ENCODE results near the gene JPH3.

JPH3 gene

DNA sequence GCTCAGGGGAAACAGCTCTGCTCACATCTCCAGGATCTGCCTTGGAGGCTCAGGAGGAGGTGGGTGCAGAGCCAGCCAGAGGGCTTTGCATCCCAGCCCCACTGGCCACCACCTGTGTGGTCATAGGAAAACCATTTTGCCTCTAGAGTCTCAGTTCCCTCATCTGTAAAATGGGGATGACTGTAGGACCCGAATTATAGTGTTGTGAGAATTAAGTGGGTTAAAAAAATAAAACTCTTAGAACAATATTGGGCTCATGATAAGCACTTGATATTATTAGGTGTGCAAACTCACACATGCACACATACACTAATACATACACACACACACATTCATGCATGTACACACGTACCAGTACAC, 19.4 kb upstream of the JPH3 start:
- H3K27ac ChIP-seq: no peak overlapping the region
- TF ChIP-seq, protein P1, sequence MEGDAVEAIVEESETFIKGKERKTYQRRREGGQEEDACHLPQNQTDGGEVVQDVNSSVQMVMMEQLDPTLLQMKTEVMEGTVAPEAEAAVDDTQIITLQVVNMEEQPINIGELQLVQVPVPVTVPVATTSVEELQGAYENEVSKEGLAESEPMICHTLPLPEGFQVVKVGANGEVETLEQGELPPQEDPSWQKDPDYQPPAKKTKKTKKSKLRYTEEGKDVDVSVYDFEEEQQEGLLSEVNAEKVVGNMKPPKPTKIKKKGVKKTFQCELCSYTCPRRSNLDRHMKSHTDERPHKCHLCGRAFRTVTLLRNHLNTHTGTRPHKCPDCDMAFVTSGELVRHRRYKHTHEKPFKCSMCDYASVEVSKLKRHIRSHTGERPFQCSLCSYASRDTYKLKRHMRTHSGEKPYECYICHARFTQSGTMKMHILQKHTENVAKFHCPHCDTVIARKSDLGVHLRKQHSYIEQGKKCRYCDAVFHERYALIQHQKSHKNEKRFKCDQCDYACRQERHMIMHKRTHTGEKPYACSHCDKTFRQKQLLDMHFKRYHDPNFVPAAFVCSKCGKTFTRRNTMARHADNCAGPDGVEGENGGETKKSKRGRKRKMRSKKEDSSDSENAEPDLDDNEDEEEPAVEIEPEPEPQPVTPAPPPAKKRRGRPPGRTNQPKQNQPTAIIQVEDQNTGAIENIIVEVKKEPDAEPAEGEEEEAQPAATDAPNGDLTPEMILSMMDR (conservative IDR thresholded peaks at IDR 0.05): no peak
- TF ChIP-seq ZFX (IDR thresholded peaks at IDR 0.05): no peak

DNA sequence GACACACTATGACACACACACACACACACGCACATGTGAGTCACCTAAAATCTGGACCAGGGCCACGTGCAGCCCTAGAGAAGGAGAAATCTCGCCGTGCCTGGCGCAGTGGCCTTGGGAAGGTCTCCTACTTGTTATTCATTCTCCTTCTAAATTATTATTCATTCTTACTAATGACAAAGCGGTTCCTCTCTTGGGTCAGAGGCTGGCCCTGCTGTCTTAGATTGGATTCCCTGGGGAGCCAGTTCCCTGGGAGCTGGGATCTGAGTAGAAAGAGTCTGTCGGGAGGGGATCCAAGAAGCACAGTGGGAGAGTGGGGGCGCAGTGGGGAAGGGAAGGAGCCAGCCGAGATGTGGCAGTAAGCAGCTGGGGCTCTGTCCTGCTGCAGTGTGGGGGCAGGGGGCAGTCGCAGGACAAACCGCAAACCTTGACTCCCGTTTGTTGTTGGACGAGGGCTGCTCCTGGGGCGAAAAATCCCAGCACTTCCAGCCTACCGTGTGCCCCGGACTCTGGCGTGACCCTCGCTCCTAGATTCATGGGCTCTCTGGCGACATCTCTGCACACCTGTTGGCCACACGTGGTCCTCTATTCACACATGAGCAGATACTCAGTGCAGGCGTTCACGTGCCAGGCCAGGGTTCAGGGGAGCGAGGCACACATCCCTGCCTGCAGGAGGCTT, 18.7 kb upstream of the JPH3 start:
- H3K27ac ChIP-seq: no peak overlapping the region
- TF ChIP-seq, protein P1 (conservative IDR thresholded peaks at IDR 0.05): no peak
- no peak for TF ChIP-seq ZFX (IDR thresholded peaks at IDR 0.05)

DNA sequence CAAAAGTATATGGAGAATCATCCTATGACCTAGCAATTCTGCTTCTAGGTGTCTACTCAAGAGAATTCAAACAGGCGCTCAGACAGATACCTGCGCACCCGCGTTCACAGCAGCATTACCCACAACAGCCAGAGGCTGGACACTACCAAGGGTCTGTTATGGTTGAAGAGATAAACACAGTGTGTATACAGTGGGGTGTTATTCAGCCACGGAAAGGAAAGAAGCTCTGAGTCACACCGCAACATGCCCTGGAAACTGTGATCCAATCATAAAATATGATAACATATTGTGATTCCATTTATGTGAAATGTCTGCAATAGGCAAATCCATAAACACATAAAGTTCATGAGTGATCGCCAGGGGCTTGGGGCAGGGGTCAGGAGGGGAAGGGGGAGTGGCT, 18.0 kb upstream of the JPH3 start:
- H3K27ac ChIP-seq: no peak overlapping the region
- TF ChIP-seq ZFX (IDR thresholded peaks at IDR 0.05): no peak
- TF ChIP-seq, protein P1 (conservative IDR thresholded peaks at IDR 0.05): no peak

DNA sequence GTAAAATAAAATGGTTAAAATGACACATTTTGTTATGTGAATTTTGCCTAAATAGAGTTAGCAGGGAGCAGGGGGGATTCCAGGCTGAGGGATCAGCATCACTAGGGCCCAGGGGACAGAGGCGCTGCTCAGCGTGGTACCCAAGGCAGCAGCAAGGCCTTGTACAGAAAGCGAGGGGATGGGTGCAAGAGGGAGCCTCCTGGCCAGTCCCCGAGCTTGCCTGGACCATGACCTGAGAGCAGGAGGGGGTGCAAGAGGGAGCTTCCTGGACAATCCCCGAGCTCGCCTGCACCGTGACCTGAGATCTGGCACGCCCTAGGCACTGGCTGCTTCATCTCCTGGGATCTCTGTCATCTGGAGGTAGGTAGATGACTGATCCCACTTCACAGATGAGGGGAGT, 17.3 kb upstream of the JPH3 start:
- TF ChIP-seq, protein P1 (conservative IDR thresholded peaks at IDR 0.05): no peak
- TF ChIP-seq ZFX (IDR thresholded peaks at IDR 0.05): no peak
- H3K27ac ChIP-seq: no peak overlapping the region

DNA sequence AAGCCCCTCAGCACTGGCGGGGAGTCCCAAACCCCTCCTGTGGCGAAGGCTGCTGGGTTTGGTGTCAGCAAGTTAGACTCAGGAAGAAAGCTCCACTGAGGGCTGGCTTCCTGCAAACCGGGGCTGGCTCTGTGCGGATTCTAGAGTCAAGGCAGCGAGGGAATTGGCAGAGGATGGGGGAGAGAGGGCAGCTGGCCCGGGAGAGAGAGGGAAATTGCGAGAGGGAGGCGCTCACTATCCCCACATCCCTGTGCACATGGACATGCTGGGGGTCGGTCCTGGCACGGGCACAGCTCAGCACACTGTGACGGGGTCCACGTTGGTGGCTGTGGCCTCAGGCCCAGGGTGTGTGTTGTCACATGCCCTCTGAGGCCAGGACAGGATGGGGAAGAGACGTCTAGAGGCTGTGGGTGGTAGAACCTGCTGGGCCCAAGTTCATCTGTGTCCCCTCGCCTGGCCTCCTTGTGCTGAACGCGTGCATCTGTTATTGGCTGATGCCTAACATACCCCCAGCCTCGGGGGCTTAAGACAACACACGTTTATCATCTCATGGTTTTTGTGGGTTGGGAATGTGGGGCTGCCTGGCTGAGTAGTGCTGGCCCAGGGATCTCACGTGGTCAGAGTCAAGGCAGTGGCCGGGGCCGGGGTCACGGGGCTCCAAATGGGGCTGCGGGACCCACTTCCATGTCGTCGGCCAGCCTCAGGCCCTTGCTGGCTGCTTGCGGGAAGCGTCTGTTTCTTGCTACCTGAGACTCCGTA, 16.7 kb upstream of the JPH3 start:
- no peak for TF ChIP-seq ZFX (IDR thresholded peaks at IDR 0.05)
- TF ChIP-seq, protein P1 (conservative IDR thresholded peaks at IDR 0.05): no peak
- H3K27ac ChIP-seq: no peak overlapping the region

DNA sequence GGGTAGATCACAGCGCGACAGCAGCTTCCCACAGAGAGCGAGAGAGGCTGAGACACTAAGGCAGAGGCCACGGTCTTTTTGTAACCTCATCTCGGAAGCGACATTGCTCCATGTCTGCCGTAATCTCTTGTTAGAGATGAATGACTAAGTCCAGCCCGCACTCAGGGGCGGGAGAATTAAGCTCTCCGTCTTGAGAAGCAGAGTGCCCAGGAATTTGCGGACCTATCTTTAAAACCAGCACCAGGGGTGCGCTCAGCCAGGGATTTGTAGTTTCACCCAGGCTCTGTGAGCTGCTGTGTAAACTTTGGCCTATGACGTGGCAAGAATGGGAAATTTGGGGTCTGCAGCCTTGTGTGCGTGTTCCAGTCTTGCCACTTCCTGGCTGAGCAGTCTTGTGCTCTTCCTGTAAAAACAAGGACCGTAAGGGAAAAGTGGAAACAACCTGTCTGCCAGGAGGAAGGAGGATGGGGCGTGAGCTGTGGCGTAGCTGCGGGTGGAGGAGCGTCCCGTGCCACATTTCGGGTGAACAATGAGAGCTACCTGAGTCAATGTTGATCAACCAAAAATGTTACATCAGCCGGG, 16.0 kb upstream of the JPH3 start:
- TF ChIP-seq, protein P1 (conservative IDR thresholded peaks at IDR 0.05): no peak
- TF ChIP-seq ZFX (IDR thresholded peaks at IDR 0.05): no peak

DNA sequence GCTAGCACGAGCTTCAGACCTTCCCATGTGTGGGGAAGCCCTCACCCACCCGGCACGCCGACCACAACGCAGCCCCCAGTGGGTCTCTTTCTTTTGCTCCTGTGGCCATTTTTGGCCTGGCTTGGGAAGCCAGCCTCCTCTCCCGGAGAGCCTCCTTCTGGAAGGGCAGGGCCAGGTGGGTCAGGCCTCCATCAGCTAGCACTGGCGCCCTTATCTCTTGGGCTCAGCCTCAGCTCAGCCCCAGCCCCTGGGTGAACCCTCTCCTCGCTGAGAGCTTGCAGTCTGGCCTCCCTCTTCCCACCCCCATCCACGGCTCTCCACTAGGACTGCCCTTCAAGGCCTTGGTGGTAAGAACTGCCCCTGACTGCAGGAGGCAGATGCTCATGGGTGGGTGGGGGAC, 14.7 kb upstream of the JPH3 start:
- no peak overlapping the region for H3K27ac ChIP-seq
- TF ChIP-seq, protein P1 (conservative IDR thresholded peaks at IDR 0.05): no peak
- TF ChIP-seq ZFX (IDR thresholded peaks at IDR 0.05): no peak

More for the DNA sequence above, 16.0 kb upstream of the JPH3 start:
- H3K27ac ChIP-seq: no peak overlapping the region

Data from C4-2B (cell line).